A549 (cell line): ENCODE results near the gene WASF2. TPM values are rescaled to one million over a fixed set of nuclear protein-coding genes. Genes with fewer than 3 reads are reported as not detected.

ENCODE experiments used
- ATAC-seq, 2 experiments: fragments of 200-7000 bp in 1 of 2; fragments of >200 bp in 1 of 2; cut with Nextera tagmentation in 1 of 2; cut with Tn5 transposase in 1 of 2; 3 replicates each; pipeline versions ENCODE4 v1.8.0 to v1.9.1; 2018 to 2020; ENCODE audit warnings: mild to moderate bottlenecking in 1 of 2, moderate library complexity in 1 of 2
- CTCF ChIA-PET: fragments of 300-600 bp; sonication (Branson Sonifier 250); formaldehyde crosslinking; extraction: SDS; loops from one replicate; lab custom pipeline; 2021; ENCODE audit warnings: antibody characterized with exemption, inconsistent platforms; lab: Yijun Ruan, JAX
- POLR2A ChIA-PET: fragments of 350-600 bp; formaldehyde crosslinking; extraction: SDS; loops from one replicate; lab custom pipeline; 2021; ENCODE audit warnings: antibody characterized with exemption, inconsistent platforms; lab: Yijun Ruan, JAX
- DNase-seq, 2 experiments: peaks; one replicate each; pipeline versions ENCODE4 v3.0.0 to v3.0.0-alpha.2; 2011 to 2016; ENCODE audit warnings: low read depth in 1 of 2, low spot score in 1 of 2
- FAIRE-seq: peaks from 2 replicates; lab custom pipeline; 2011; peaks lifted over from hg19 to GRCh38; lab: Jason Lieb, UNC
- H3K27ac ChIP-seq, 2 experiments: fragments of >200 bp; sonication (Bioruptor Twin); formaldehyde crosslinking; 3 replicates each; pipeline ENCODE4 v1.5.1; 2016 to 2017
- H3K4me1 ChIP-seq: fragments of >200 bp; sonication (Bioruptor Twin); formaldehyde crosslinking; 3 replicates; pipeline ENCODE4 v1.6.1; 2016
- H3K4me2 ChIP-seq: fragments of >200 bp; sonication (Bioruptor Twin); formaldehyde crosslinking; 3 replicates; pipeline ENCODE4 v1.6.1; 2016
- H3K4me3 ChIP-seq: fragments of >200 bp; sonication (Bioruptor Twin); formaldehyde crosslinking; 3 replicates; pipeline ENCODE4 v1.5.1; 2016
- H3K9me3 ChIP-seq: fragments of >200 bp; sonication (Bioruptor Twin); formaldehyde crosslinking; 3 replicates; pipeline ENCODE4 v1.6.1; 2016
- BHLHE40 ChIP-seq: IDR thresholded peaks from 2 replicates; pipeline ENCODE4 v1.6.1; 2012; ENCODE audit warnings: low read depth, low read length, inconsistent platforms
- CEBPB ChIP-seq, 2 experiments: fragments of >200 bp in 1 of 2; sonication (Bioruptor Twin) in 1 of 2; formaldehyde crosslinking in 1 of 2; IDR thresholded peaks; 2 replicates each; pipeline ENCODE4 v1.6.1; 2012 to 2016
- CHD2 ChIP-seq: fragments of 150-350 bp; IDR thresholded peaks from 2 replicates; pipeline ENCODE4 v1.6.1; 2014; ENCODE audit warnings: low read length; ENCODE audit not compliant: partially characterized antibody
- CHD4 ChIP-seq: fragments of 200-600 bp; sonication (generic); IDR thresholded peaks from 2 replicates; pipeline ENCODE4 v1.6.1; 2016; ENCODE audit warnings: antibody characterized with exemption, mild to moderate bottlenecking, borderline replicate concordance
- FOSB ChIP-seq: fragments of 250-450 bp; sonication (Bioruptor Pico); IDR thresholded peaks from 2 replicates; pipeline ENCODE4 v1.5.0; 2020; ENCODE audit warnings: mild to moderate bottlenecking, moderate library complexity
- FOXS1 ChIP-seq: fragments of 250-450 bp; sonication (Bioruptor Pico); IDR thresholded peaks from 2 replicates; pipeline ENCODE4 v1.5.0; 2020; ENCODE audit warnings: mild to moderate bottlenecking, moderate library complexity
- HDAC2 ChIP-seq: fragments of 200-600 bp; sonication (generic); IDR thresholded peaks from 2 replicates; pipeline ENCODE4 v1.6.1; 2016
- HOXB13 ChIP-seq: fragments of 250-450 bp; sonication (Bioruptor Pico); IDR thresholded peaks from 2 replicates; pipeline ENCODE4 v1.5.0; 2020; ENCODE audit warnings: low read depth, mild to moderate bottlenecking, moderate library complexity
- KDM1A ChIP-seq: fragments of 200-600 bp; sonication (generic); IDR thresholded peaks from 2 replicates; pipeline ENCODE4 v1.6.1; 2016; ENCODE audit warnings: low read depth, mild to moderate bottlenecking
- MAFK ChIP-seq: fragments of 450-650 bp; IDR thresholded peaks from 2 replicates; pipeline ENCODE4 v1.6.1; 2014; ENCODE audit not compliant: partially characterized antibody
- MAZ ChIP-seq: fragments of 150-350 bp; IDR thresholded peaks from 2 replicates; pipeline ENCODE4 v1.6.1; 2014; ENCODE audit warnings: antibody characterized with exemption, low read depth, low read length, borderline replicate concordance
- MYC ChIP-seq: IDR thresholded peaks from 2 replicates; pipeline ENCODE4 v1.6.1; 2012; ENCODE audit warnings: mild to moderate bottlenecking, inconsistent platforms, low read length, improper control_type of control experiment, borderline replicate concordance
- NPAS2 ChIP-seq: fragments of 250-450 bp; sonication (Bioruptor Pico); IDR thresholded peaks from 2 replicates; pipeline ENCODE4 v1.8.0; 2022; ENCODE audit warnings: mild to moderate bottlenecking, moderate library complexity, borderline replicate concordance
- NR3C1 ChIP-seq: fragments of >200 bp; sonication (Bioruptor Twin); formaldehyde crosslinking; IDR thresholded peaks from 3 replicates; pipeline ENCODE4 v1.6.1; 2017
- PHF8 ChIP-seq: fragments of 200-600 bp; sonication (generic); IDR thresholded peaks from 2 replicates; pipeline ENCODE4 v1.6.1; 2016; ENCODE audit warnings: low read depth, mild to moderate bottlenecking, antibody characterized with exemption, moderate library complexity, borderline replicate concordance
- RARB ChIP-seq: fragments of 250-450 bp; sonication (Bioruptor Pico); IDR thresholded peaks from 2 replicates; pipeline ENCODE4 v1.8.0; 2021; ENCODE audit warnings: mild to moderate bottlenecking, moderate library complexity
- RCOR1 ChIP-seq: fragments of 150-350 bp; IDR thresholded peaks from 2 replicates; pipeline ENCODE4 v1.6.1; 2014; ENCODE audit warnings: antibody characterized with exemption, low read length, low read depth
- RFX5 ChIP-seq: fragments of 450-650 bp; IDR thresholded peaks from 2 replicates; pipeline ENCODE4 v1.7.1; 2014; ENCODE audit warnings: antibody characterized with exemption, mild to moderate bottlenecking, moderate library complexity
- SMC3 ChIP-seq: fragments of >200 bp; sonication (Bioruptor Twin); formaldehyde crosslinking; IDR thresholded peaks from 3 replicates; pipeline ENCODE4 v1.6.1; 2018; ENCODE audit warnings: inconsistent platforms
- TP53 ChIP-seq: fragments of 250-450 bp; sonication (Bioruptor Pico); IDR thresholded peaks from 2 replicates; pipeline ENCODE4 v1.5.0; 2021; ENCODE audit warnings: mild to moderate bottlenecking, moderate library complexity
- ZC3H11A ChIP-seq: fragments of 450-650 bp; IDR thresholded peaks from 2 replicates; pipeline ENCODE4 v1.6.1; 2014; ENCODE audit warnings: antibody characterized with exemption, mild to moderate bottlenecking
- ZFP36 ChIP-seq: fragments of 450-650 bp; IDR thresholded peaks from 2 replicates; pipeline ENCODE4 v1.6.1; 2014; ENCODE audit warnings: borderline replicate concordance; ENCODE audit not compliant: partially characterized antibody
- ZNF302 ChIP-seq: fragments of 250-450 bp; sonication (Bioruptor Pico); IDR thresholded peaks from 2 replicates; pipeline ENCODE4 v1.9.0; 2021; ENCODE audit warnings: inconsistent platforms, mild to moderate bottlenecking, moderate library complexity
- ZSCAN20 ChIP-seq: fragments of 250-450 bp; sonication (Bioruptor Pico); IDR thresholded peaks from 2 replicates; pipeline ENCODE4 v1.8.0; 2022; ENCODE audit warnings: mild to moderate bottlenecking, moderate library complexity
- WGBS: methylation state at CpG from one replicate; pipeline ENCODE4 v1.1.6; 2017; ENCODE audit errors: missing lambda C conversion rate; 5-methylcytosine and 5-hydroxymethylcytosine counted together
- polyA plus RNA-seq, 4 experiments: library from polyadenylated mRNA; depleted of rRNA in 3 of 4; stranded (reverse); fragments of >200 nt; fragmentation: RNase III in 1 of 4; extraction: RNeasy Plus Mini Kit Qiagen cat#74134 plus additional on column Dnase treatment in 1 of 4; gene quantifications; 2 replicates in 3 of 4; 3 replicates in 1 of 4; pipeline ENCODE4 v1.2.3, GENCODE V29; 2011 to 2017
- TF ChIP-seq, protein P1 (sequence below): IDR thresholded peaks from 2 replicates; pipeline ENCODE4 v1.6.1; 2012; ENCODE audit warnings: low read depth, borderline replicate concordance
- TF ChIP-seq, protein P2 (sequence below): fragments of 250-450 bp; sonication (Bioruptor Pico); IDR thresholded peaks from 2 replicates; pipeline ENCODE4 v1.5.0; 2021; ENCODE audit warnings: mild to moderate bottlenecking, moderate library complexity, borderline replicate concordance
- TF ChIP-seq, protein P3 (sequence below): IDR thresholded peaks from 2 replicates; pipeline ENCODE4 v1.6.1; 2012
- TF ChIP-seq, protein P4 (sequence below): fragments of >200 bp; sonication (Bioruptor Twin); formaldehyde crosslinking; IDR thresholded peaks from 2 replicates; pipeline ENCODE4 v1.6.1; 2016
- TF ChIP-seq, protein P5 (sequence below): fragments of 150-350 bp; IDR thresholded peaks from 2 replicates; pipeline ENCODE4 v1.6.1; 2014; ENCODE audit warnings: low read depth, mild to moderate bottlenecking, low read length

WASF2 gene
- polyA plus RNA-seq, 2 of the 4 experiments (the other 2 are of a cell fraction) = 22.7 to 44.9 TPM

DNA sequence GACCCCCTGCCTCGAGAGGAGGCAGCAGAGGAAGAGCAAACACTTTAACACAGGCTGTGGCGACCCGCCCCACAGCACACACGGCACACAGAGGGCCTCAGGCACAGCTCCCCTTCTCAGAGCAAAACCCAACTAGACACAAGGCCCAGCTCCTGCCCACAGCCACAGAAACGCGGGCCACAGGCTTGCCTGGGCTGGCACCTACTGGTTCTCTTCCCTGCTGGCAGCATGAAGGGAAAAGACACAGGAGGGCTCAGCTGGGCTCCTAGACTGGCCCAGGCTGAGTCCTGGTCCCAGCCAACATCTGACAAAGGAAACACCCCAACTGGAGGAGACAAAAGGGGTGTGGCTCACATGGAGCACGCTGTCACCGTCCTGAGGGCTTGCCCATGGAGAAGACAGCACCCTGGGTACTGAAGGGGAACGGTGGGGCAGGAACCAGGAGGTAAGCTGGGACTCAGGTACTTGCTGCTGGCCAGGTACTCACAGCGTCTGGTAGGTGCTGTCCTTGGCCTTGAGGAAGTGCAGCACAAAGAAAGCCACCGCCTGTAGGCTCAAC lies 110.3 kb downstream of the WASF2 start (continued):
- TF ChIP-seq, protein P1, sequence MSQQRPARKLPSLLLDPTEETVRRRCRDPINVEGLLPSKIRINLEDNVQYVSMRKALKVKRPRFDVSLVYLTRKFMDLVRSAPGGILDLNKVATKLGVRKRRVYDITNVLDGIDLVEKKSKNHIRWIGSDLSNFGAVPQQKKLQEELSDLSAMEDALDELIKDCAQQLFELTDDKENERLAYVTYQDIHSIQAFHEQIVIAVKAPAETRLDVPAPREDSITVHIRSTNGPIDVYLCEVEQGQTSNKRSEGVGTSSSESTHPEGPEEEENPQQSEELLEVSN = no peak
- TF ChIP-seq, protein P2, sequence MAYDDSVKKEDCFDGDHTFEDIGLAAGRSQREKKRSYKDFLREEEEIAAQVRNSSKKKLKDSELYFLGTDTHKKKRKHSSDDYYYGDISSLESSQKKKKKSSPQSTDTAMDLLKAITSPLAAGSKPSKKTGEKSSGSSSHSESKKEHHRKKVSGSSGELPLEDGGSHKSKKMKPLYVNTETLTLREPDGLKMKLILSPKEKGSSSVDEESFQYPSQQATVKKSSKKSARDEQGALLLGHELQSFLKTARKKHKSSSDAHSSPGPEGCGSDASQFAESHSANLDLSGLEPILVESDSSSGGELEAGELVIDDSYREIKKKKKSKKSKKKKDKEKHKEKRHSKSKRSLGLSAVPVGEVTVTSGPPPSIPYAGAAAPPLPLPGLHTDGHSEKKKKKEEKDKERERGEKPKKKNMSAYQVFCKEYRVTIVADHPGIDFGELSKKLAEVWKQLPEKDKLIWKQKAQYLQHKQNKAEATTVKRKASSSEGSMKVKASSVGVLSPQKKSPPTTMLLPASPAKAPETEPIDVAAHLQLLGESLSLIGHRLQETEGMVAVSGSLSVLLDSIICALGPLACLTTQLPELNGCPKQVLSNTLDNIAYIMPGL = no peak
- TF ChIP-seq, protein P3, sequence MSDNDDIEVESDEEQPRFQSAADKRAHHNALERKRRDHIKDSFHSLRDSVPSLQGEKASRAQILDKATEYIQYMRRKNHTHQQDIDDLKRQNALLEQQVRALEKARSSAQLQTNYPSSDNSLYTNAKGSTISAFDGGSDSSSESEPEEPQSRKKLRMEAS = no peak
- TF ChIP-seq PHF8 = no peak
- TF ChIP-seq RCOR1 = no peak
- TF ChIP-seq BHLHE40 = no peak
- TF ChIP-seq HDAC2 = no peak
- no peak for TF ChIP-seq RFX5
- no peak for TF ChIP-seq ZC3H11A

DNA sequence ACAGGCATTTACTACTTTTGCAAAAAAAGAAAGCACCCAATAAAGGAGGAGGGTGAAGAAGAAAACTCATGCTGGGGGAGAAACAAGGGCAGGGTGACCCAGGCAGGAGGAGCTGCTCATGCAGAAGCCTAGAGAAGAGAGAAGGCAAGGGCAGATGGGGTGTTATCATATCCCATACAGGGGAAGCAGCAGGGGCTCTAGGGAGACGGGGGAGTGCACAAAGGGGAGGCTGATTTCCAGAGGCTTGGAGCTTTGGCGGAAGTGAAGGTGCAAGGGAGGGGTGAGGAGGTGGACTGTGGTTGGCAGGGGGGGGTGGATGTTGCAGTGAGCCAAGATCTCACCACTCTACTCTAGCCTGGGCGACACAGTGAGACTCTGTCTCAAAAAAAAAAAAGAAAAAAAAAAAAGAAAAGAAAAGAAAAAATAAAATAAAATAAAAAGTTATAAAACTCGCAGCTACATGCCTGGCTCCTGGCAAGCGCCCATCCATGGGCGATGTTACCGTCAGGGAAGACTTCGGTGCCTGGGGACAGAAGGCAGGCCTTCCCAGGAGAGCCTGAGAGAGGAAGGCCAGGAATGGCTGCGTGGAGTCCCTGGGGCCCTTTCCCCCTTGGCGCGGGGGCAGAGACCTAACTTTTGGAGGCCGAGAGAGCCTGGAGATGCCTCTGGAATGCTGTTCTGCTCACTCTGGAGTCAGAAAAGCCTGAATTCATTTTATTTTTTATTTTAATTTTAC lies 112.0 kb downstream of the WASF2 start:
- no peaks in the 10 kb centered on the region for H3K4me1 ChIP-seq
- no peak overlapping the region for H3K4me2 ChIP-seq
- CTCF ChIA-PET = interaction anchor here (0.6 to 1.7 kb wide), 9 partner anchors 9 to 942 kb away, joined by 3 to 10 read pairs (median 3); partner anchors contain the start of gene MAP3K6
- DNase-seq (no peak), FAIRE-seq (no peak), ATAC-seq (no peak)
- WGBS = 87% methylated on average over 12 of the region's 12 CpGs
- no peaks in the 10 kb centered on the region for H3K9me3 ChIP-seq
- no peak overlapping the region for H3K4me3 ChIP-seq
- POLR2A ChIA-PET = interaction anchor here (0.6 kb wide), 2 partner anchors 12 to 285 kb away, joined by 3 to 6 read pairs; no protein-coding TSS in a partner anchor
- no peak overlapping the region for H3K27ac ChIP-seq
- TF ChIP-seq CEBPB (IDR thresholded peaks at IDR 0.05) (no peak), ZFP36 (no peak), SMC3 (no peak), BHLHE40 (no peak), KDM1A (no peak), FOXS1 (CRISPR knock-in tag) (no peak), TP53 (CRISPR knock-in tag) (no peak), CHD2 (no peak), ZSCAN20 (CRISPR knock-in tag) (no peak)
- TF ChIP-seq, protein P4, sequence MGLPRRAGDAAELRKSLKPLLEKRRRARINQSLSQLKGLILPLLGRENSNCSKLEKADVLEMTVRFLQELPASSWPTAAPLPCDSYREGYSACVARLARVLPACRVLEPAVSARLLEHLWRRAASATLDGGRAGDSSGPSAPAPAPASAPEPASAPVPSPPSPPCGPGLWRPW = no peak
- TF ChIP-seq, all 56 proteins: peak for 0

DNA sequence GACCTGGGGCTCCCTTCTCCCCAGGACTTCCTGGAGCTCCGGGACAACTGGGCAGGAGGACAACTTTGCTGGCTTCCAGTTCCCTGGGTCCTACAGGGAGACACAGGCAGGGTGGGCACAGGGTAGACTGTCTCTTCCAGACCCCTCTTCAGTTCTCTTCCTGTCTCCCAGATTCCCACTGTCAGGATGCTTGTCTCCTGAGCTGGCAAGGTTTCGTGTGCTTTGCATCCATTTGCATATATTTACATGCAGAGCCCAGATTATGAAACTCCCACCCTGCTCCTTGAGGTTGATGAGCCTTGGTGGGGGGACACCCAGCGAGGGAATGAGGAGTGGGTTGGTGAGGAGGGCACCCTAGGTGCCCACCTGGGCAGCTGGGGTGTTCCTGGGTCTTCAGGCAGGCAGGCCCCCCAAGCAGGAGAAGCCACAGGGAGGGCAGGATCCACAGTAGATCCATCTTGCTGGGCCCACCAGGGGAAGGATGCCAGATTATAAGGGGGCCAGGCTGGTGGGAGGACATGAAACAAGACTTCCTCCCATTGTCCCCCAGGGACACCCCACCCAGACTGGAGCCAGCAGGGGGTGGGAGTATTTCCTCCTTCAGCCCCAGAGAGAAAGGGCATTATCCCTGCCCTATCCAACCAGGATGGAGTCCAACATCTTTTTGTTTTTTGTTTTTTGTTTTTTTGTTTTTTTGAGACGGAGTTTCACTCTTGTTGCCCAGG lies 115.4 kb downstream of the WASF2 start, which contains the start of gene FCN3:
TSS of gene FCN3 (minus strand) at position 463 of the 725 bp plus-strand sequence. CDS start at position 457, 6 bp downstream.
- no peak within 1 kb of the TSS for H3K27ac ChIP-seq
- H3K4me1 ChIP-seq = no peaks in the 10 kb centered on the region
- H3K4me2 ChIP-seq = no peak within 1 kb of the TSS
- no peak for DNase-seq
- ChIA-PET CTCF (interaction anchor here (0.6 to 2.3 kb wide), 4 partner anchors 9 to 267 kb away, joined by 3 to 6 read pairs (median 3); partner anchors contain the start of gene CD164L2), POLR2A (no interaction called here)
- no peak for TF ChIP-seq MAZ
- no peak for TF ChIP-seq HOXB13 (CRISPR knock-in tag)
- TF ChIP-seq, protein P5, sequence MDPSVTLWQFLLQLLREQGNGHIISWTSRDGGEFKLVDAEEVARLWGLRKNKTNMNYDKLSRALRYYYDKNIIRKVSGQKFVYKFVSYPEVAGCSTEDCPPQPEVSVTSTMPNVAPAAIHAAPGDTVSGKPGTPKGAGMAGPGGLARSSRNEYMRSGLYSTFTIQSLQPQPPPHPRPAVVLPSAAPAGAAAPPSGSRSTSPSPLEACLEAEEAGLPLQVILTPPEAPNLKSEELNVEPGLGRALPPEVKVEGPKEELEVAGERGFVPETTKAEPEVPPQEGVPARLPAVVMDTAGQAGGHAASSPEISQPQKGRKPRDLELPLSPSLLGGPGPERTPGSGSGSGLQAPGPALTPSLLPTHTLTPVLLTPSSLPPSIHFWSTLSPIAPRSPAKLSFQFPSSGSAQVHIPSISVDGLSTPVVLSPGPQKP = no peak
- no peak for TF ChIP-seq NPAS2
- no peak for TF ChIP-seq FOSB (CRISPR knock-in tag)
- TF ChIP-seq RARB (CRISPR knock-in tag) = no peak
- TF ChIP-seq ZC3H11A = no peak
- TF ChIP-seq CHD4 = no peak
- TF ChIP-seq MAFK = no peak
- no peak for TF ChIP-seq MYC
- TF ChIP-seq ZNF302 (CRISPR knock-in tag) = no peak
- TF ChIP-seq NR3C1 = no peak
- ATAC-seq = no peak
- no peaks in the 10 kb centered on the region for H3K9me3 ChIP-seq
- WGBS = 38% methylated on average over 4 of the region's 4 CpGs
- no peak for FAIRE-seq
- H3K4me3 ChIP-seq = no peak within 1 kb of the TSS
